H1 (cell line): ENCODE data around the gene ASCC1. TPM values are rescaled to one million over a fixed set of nuclear protein-coding genes. Genes with fewer than 3 reads are reported as not detected.

Experiments used
- CTCF ChIA-PET: fragments of 300-600 bp; sonication (Branson Sonifier 250); formaldehyde crosslinking; loops from one replicate; lab custom pipeline; 2021; ENCODE audit not compliant: partially characterized antibody; lab: Charles Lee
- POLR2A ChIA-PET: fragments of 300-600 bp; sonication (Branson Sonifier 250); formaldehyde crosslinking; loops from one replicate; lab custom pipeline; 2021; ENCODE audit warnings: inconsistent platforms; ENCODE audit not compliant: partially characterized antibody; lab: Charles Lee
- DNase-seq, 2 experiments: peaks; one replicate each; pipeline versions ENCODE4 v3.0.0 to v3.0.0-alpha.2; 2010 to 2022; ENCODE audit warnings: low spot score in 2 of 2, low read depth in 1 of 2, mixed read lengths in 1 of 2
- FAIRE-seq: peaks from 2 replicates; lab custom pipeline; 2011; peaks lifted over from hg19 to GRCh38; lab: Jason Lieb, UNC
- H2AFZ ChIP-seq: 2 replicates; pipeline ENCODE4 v1.8.1; 2012; ENCODE audit warnings: low read length, inconsistent platforms
- H2AK5ac ChIP-seq: 2 replicates; pipeline ENCODE4 v1.6.1; 2013; ENCODE audit warnings: low read depth, low read length
- H2BK120ac ChIP-seq: replicated peaks from 2 replicates; pipeline ENCODE3; 2013; ENCODE audit warnings: low read depth, low read length, inconsistent platforms
- H2BK12ac ChIP-seq: 2 replicates; pipeline ENCODE4 v1.6.1; 2013; ENCODE audit warnings: low read depth, low read length
- H2BK15ac ChIP-seq: 2 replicates; pipeline ENCODE4 v1.6.1; 2013; ENCODE audit warnings: low read length
- H2BK20ac ChIP-seq: 2 replicates; pipeline ENCODE4 v1.6.1; 2013; ENCODE audit warnings: low read length
- H2BK5ac ChIP-seq: 2 replicates; pipeline ENCODE4 v1.6.1; 2013; ENCODE audit warnings: low read depth, low read length
- H3K14ac ChIP-seq: 2 replicates; pipeline ENCODE4 v1.6.1; 2013; ENCODE audit warnings: inconsistent platforms; ENCODE audit not compliant: insufficient read length
- H3K18ac ChIP-seq: 2 replicates; pipeline ENCODE4 v1.6.1; 2013; ENCODE audit warnings: low read length; ENCODE audit errors: extremely low read depth
- H3K23ac ChIP-seq: 2 replicates; pipeline ENCODE4 v1.6.1; 2013; ENCODE audit warnings: inconsistent platforms; ENCODE audit not compliant: insufficient read length
- H3K23me2 ChIP-seq: 2 replicates; pipeline ENCODE4 v1.6.1; 2013; ENCODE audit warnings: low read depth, low read length
- H3K27ac ChIP-seq: 2 replicates; pipeline ENCODE4 v1.6.1; 2011; ENCODE audit warnings: low read depth, low read length, inconsistent platforms
- H3K27me3 ChIP-seq, 4 experiments: replicated peaks in 1 of 4; 1 replicate in 1 of 4; 2 replicates in 3 of 4; pipeline versions ENCODE4 v1.6.1 to v1.8.1; 2011 to 2013; ENCODE audit warnings: low read length in 3 of 4, mild to moderate bottlenecking in 3 of 4, inconsistent platforms in 2 of 4, mixed read lengths in 2 of 4, moderate library complexity in 1 of 4; ENCODE audit not compliant: control insufficient read depth in 3 of 4, insufficient read depth in 3 of 4; ENCODE audit errors: extremely low read depth in 1 of 4
- H3K36me3 ChIP-seq, 4 experiments: 2 replicates each; pipeline versions ENCODE4 v1.6.1 to v1.8.1; 2011 to 2013; ENCODE audit warnings: mild to moderate bottlenecking in 4 of 4, low read length in 3 of 4, moderate library complexity in 2 of 4, control low read depth in 1 of 4, inconsistent platforms in 1 of 4; ENCODE audit not compliant: insufficient read depth in 4 of 4, control insufficient read depth in 2 of 4
- H3K4ac ChIP-seq: replicated peaks from 2 replicates; pipeline ENCODE3; 2013; ENCODE audit warnings: low read length, low read depth, mixed read lengths, inconsistent platforms; ENCODE audit not compliant: insufficient read length
- H3K4me1 ChIP-seq, 4 experiments: replicated peaks in 1 of 4; 1 replicate in 1 of 4; 2 replicates in 3 of 4; pipeline versions ENCODE4 v1.6.1 to v1.8.1; 2011 to 2013; ENCODE audit warnings: low read length in 3 of 4, inconsistent platforms in 2 of 4, mixed read lengths in 1 of 4; ENCODE audit not compliant: insufficient read depth in 4 of 4, control insufficient read depth in 3 of 4
- H3K4me2 ChIP-seq, 2 experiments: 2 replicates each; pipeline versions ENCODE4 v1.6.1 to v1.8.1; 2011 to 2013; ENCODE audit warnings: low read depth in 2 of 2, low read length in 2 of 2, control low read depth in 1 of 2, inconsistent platforms in 1 of 2, mild to moderate bottlenecking in 1 of 2; ENCODE audit not compliant: insufficient read depth in 1 of 2
- H3K4me3 ChIP-seq, 4 experiments: fragments of 200-600, 300-600 bp in 1 of 4; sonication (generic), shearing (Covaris generic), sonication (Bioruptor Twin) in 1 of 4; 2 replicates each; pipeline versions ENCODE4 v1.5.1 to v1.8.1; 2011 to 2016; ENCODE audit warnings: low read length in 4 of 4, low read depth in 3 of 4, control low read depth in 2 of 4, inconsistent platforms in 2 of 4, mild to moderate bottlenecking in 2 of 4, mixed read lengths in 1 of 4, moderate library complexity in 1 of 4; ENCODE audit not compliant: insufficient read depth in 2 of 4; ENCODE audit errors: extremely low read depth in 1 of 4
- H3K56ac ChIP-seq: replicated peaks from 2 replicates; pipeline ENCODE3; 2013; ENCODE audit warnings: low read depth, mild to moderate bottlenecking, mixed read lengths, low read length, inconsistent platforms; ENCODE audit not compliant: insufficient read length
- H3K79me1 ChIP-seq: 2 replicates; pipeline ENCODE4 v1.6.1; 2013; ENCODE audit warnings: low read depth, low read length, control low read depth
- H3K79me2 ChIP-seq, 2 experiments: 2 replicates each; pipeline versions ENCODE4 v1.6.1 to v1.8.1; 2012 to 2013; ENCODE audit warnings: low read length in 2 of 2, mild to moderate bottlenecking in 2 of 2, inconsistent platforms in 1 of 2; ENCODE audit not compliant: insufficient read depth in 2 of 2, control insufficient read depth in 1 of 2
- H3K9ac ChIP-seq, 4 experiments: replicated peaks in 1 of 4; 1 replicate in 1 of 4; 2 replicates in 3 of 4; pipeline versions ENCODE4 v1.6.1 to v1.8.1; 2011 to 2013; ENCODE audit warnings: low read depth in 3 of 4, low read length in 3 of 4, control low read depth in 2 of 4, mild to moderate bottlenecking in 2 of 4, moderate library complexity in 2 of 4, inconsistent platforms in 1 of 4; ENCODE audit errors: extremely low read depth in 1 of 4
- H3K9me3 ChIP-seq, 2 experiments: 2 replicates each; pipeline versions ENCODE4 v1.6.1 to v1.8.1; 2012 to 2013; ENCODE audit warnings: mild to moderate bottlenecking in 2 of 2, moderate library complexity in 2 of 2, control low read depth in 1 of 2, inconsistent platforms in 1 of 2, low read depth in 1 of 2, low read length in 1 of 2, mixed read lengths in 1 of 2; ENCODE audit not compliant: insufficient read depth in 2 of 2
- H4K20me1 ChIP-seq, 2 experiments: replicated peaks in 1 of 2; 2 replicates each; pipeline versions ENCODE3 to v1.8.1; 2011 to 2013; ENCODE audit warnings: inconsistent platforms in 2 of 2, low read length in 2 of 2, mild to moderate bottlenecking in 1 of 2; ENCODE audit not compliant: insufficient read depth in 2 of 2, control insufficient read depth in 1 of 2
- H4K5ac ChIP-seq: 2 replicates; pipeline ENCODE4 v1.6.1; 2013; ENCODE audit warnings: low read length, low read depth, mixed read lengths, inconsistent platforms; ENCODE audit not compliant: insufficient read length
- H4K8ac ChIP-seq: 2 replicates; pipeline ENCODE4 v1.8.0; 2013; ENCODE audit warnings: mild to moderate bottlenecking, moderate library complexity, low read length, inconsistent platforms; ENCODE audit not compliant: insufficient read depth; ENCODE audit errors: extremely low read depth
- H4K91ac ChIP-seq: replicated peaks from 2 replicates; pipeline ENCODE3; 2013; ENCODE audit warnings: low read length, mixed read lengths, inconsistent platforms; ENCODE audit not compliant: insufficient read length
- BRCA1 ChIP-seq: IDR thresholded peaks from 2 replicates; pipeline ENCODE4 v1.6.1; 2012; ENCODE audit warnings: low read depth, low read length, improper control_type of control experiment
- CBX5 ChIP-seq: fragments of 300-800, 300-1000 bp; sonication (generic); IDR thresholded peaks from 2 replicates; pipeline ENCODE4 v1.7.1; 2016; ENCODE audit warnings: antibody characterized with exemption, low read length, low read depth
- CHD2 ChIP-seq: IDR thresholded peaks from 2 replicates; pipeline ENCODE4 v1.6.1; 2012; ENCODE audit warnings: low read length, improper control_type of control experiment
- CTBP2 ChIP-seq: IDR thresholded peaks from 2 replicates; pipeline ENCODE4 v1.7.0; 2011; ENCODE audit warnings: borderline replicate concordance, mild to moderate bottlenecking, moderate library complexity, mixed read lengths, low read length; ENCODE audit not compliant: insufficient read depth, insufficient read length
- GTF2F1 ChIP-seq: IDR thresholded peaks from 2 replicates; pipeline ENCODE4 v1.6.1; 2012; ENCODE audit warnings: low read depth, low read length, improper control_type of control experiment, borderline replicate concordance
- HDAC6 ChIP-seq: IDR thresholded peaks from one replicate; pipeline ENCODE4 v1.7.1; 2012; ENCODE audit warnings: low read depth, mild to moderate bottlenecking, inconsistent platforms, low read length, moderate library complexity
- KDM4A ChIP-seq: IDR thresholded peaks from one replicate; pipeline ENCODE4 v1.7.1; 2012; ENCODE audit warnings: low read depth, mild to moderate bottlenecking, moderate library complexity, low read length, inconsistent platforms; ENCODE audit not compliant: severe bottlenecking
- NANOG ChIP-seq: IDR thresholded peaks from 2 replicates; pipeline ENCODE4 v1.6.1; 2011; ENCODE audit warnings: low read length, low read depth, mild to moderate bottlenecking, inconsistent platforms; ENCODE audit not compliant: insufficient read depth, poor library complexity, severe bottlenecking
- POLR2AphosphoS5 ChIP-seq: IDR thresholded peaks from 2 replicates; pipeline ENCODE4 v1.6.1; 2011; ENCODE audit warnings: low read depth, low read length
- SAP30 ChIP-seq: fragments of 300-600 bp; sonication (generic); IDR thresholded peaks from 2 replicates; pipeline ENCODE4 v1.7.1; 2012; ENCODE audit warnings: low read length, moderate library complexity, mild to moderate bottlenecking, inconsistent platforms; ENCODE audit not compliant: insufficient read depth, insufficient replicate concordance
- SP1 ChIP-seq: IDR thresholded peaks from 2 replicates; pipeline ENCODE4 v1.6.1; 2011; ENCODE audit warnings: low read depth, low read length
- SP4 ChIP-seq: IDR thresholded peaks from 2 replicates; pipeline ENCODE4 v1.6.1; 2012; ENCODE audit warnings: low read length, inconsistent platforms
- WGBS, 2 experiments: shearing (Covaris generic) in 1 of 2; methylation state at CpG; one replicate each; pipeline versions ENCODE4 v1.1.6 to v1.1.7; 2013 to 2015; ENCODE audit warnings: low lambda C conversion rate in 2 of 2, mixed read lengths in 2 of 2, inconsistent platforms in 1 of 2, low coverage in 1 of 2, missing lambda C conversion rate in 1 of 2; ENCODE audit not compliant: insufficient replicate concordance in 2 of 2, insufficient coverage in 1 of 2, insufficient read length in 1 of 2; ENCODE audit errors: extremely low coverage in 1 of 2, missing lambda C conversion rate in 1 of 2; 5-methylcytosine and 5-hydroxymethylcytosine counted together
- polyA plus RNA-seq, 7 experiments: library from polyadenylated mRNA; depleted of rRNA in 3 of 7; stranded (reverse) in 5 of 7; unstranded in 2 of 7; fragments of >200 nt in 5 of 7; fragments of 200-250 nt in 2 of 7; gene quantifications; 1 replicate in 5 of 7; 2 replicates in 1 of 7; 4 replicates in 1 of 7; pipeline versions ENCODE4 v1.2.1 to v1.2.3, GENCODE V29; 2011 to 2013; ENCODE audit warnings: missing spikeins in 2 of 7, mixed read lengths in 2 of 7
- total RNA-seq: library from RNA; stranded (reverse); fragmentation: NEBNext Ultra II Directional; extraction: Animal tissue kit (Norgen Biotek cat#: 25700); gene quantifications from 2 replicates; pipeline ENCODE4 v1.2.1, GENCODE V29; 2021
- TF ChIP-seq, protein P1 (sequence below): IDR thresholded peaks from 2 replicates; pipeline ENCODE4 v1.6.1; 2012; ENCODE audit warnings: inconsistent platforms
- TF ChIP-seq, protein P2 (sequence below): IDR thresholded peaks from 2 replicates; pipeline ENCODE4 v1.6.1; 2012; ENCODE audit warnings: inconsistent platforms

The ASCC1 gene
- total and polyA plus RNA-seq, 2 of the 8 experiments (the other 6 are each of a cell fraction or from before 2014, with no cell fraction given), result 25.6 to 35.8 TPM

DNA sequence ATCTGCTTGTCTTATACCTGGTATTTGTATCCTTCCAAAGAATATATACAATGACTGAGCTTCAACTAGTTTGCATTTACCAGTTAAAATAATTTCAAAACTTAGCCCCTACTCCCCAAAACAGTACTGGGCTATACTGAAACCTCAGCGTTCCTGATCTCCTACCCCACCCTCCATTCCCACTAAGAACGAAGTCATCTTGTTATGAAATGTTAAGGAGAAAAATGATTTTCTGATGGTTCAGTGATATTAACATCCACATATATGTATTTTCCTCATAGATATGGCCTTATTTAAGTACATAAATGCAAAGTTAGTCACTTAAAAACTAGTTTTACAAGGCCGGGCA, 29.1 kb downstream of the ASCC1 start:
- peaks cover 3% of the 10 kb centered on the region in 2 experiments; a peak in 2 of 4 replicates for H3K9me3 ChIP-seq
- H3K4ac ChIP-seq, result no peak overlapping the region
- no peaks in the 10 kb centered on the region for H3K4me1 ChIP-seq
- no peak overlapping the region for H4K8ac ChIP-seq
- H3K23me2 ChIP-seq, result no peaks in the 10 kb centered on the region
- no peak for DNase-seq
- POLR2A ChIA-PET, result interaction anchor here (0.7 to 1.0 kb wide), 2 partner anchors 8 to 127 kb away, joined by 3 to 5 read pairs; no protein-coding TSS in a partner anchor
- no peak overlapping the region for H3K4me3 ChIP-seq
- H3K23ac ChIP-seq, result no peak overlapping the region
- H4K5ac ChIP-seq, result no peak overlapping the region
- no peak overlapping the region for H2BK120ac ChIP-seq
- no peaks in the 10 kb centered on the region for H4K20me1 ChIP-seq
- CTCF ChIA-PET, result no interaction called here
- no peak overlapping the region for H3K14ac ChIP-seq
- no peak overlapping the region for H3K4me2 ChIP-seq
- no peak overlapping the region for H2AFZ ChIP-seq
- no peaks in the 10 kb centered on the region for H3K79me1 ChIP-seq
- no peak overlapping the region for H4K91ac ChIP-seq
- 94% methylated on average over 3 of the region's 3 CpGs; no CpG with 5 or more reads in 1 of the 2 experiments for WGBS, 2 experiments
- H2BK20ac ChIP-seq, result no peak overlapping the region
- H3K36me3 ChIP-seq, result peaks cover 0 to 6% (median 2%) of the 10 kb centered on the region in 4 experiments; a peak in 3 of 8 replicates
- H2BK15ac ChIP-seq, result no peak overlapping the region
- H3K27ac ChIP-seq, result no peak overlapping the region
- no peak overlapping the region for H2BK12ac ChIP-seq
- H3K79me2 ChIP-seq, result no peaks in the 10 kb centered on the region
- no peak overlapping the region for H3K18ac ChIP-seq
- H3K27me3 ChIP-seq, result no peaks in the 10 kb centered on the region
- H3K56ac ChIP-seq, result no peak overlapping the region
- H3K9ac ChIP-seq, result no peak overlapping the region
- no peak overlapping the region for H2AK5ac ChIP-seq
- no peak overlapping the region for H2BK5ac ChIP-seq
- no peak for FAIRE-seq
- TF ChIP-seq CHD2 (no peak), NANOG (no peak), SP1 (no peak), SAP30 (no peak), POLR2AphosphoS5 (no peak), BRCA1 (no peak), HDAC6 (no peak), GTF2F1 (no peak), KDM4A (no peak), SP4 (no peak), CTBP2 (no peak), CBX5 (no peak)
- TF ChIP-seq, protein P1, sequence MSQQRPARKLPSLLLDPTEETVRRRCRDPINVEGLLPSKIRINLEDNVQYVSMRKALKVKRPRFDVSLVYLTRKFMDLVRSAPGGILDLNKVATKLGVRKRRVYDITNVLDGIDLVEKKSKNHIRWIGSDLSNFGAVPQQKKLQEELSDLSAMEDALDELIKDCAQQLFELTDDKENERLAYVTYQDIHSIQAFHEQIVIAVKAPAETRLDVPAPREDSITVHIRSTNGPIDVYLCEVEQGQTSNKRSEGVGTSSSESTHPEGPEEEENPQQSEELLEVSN, result no peak
- TF ChIP-seq, protein P2, sequence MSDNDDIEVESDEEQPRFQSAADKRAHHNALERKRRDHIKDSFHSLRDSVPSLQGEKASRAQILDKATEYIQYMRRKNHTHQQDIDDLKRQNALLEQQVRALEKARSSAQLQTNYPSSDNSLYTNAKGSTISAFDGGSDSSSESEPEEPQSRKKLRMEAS, result no peak
